GM12892 (cell line): ENCODE measurements around the gene GLTP.

Experiments used
- POLR2A ChIP-seq: IDR thresholded peaks from 2 replicates; pipeline ENCODE4 v1.6.1; 2011; ENCODE audit warnings: low read depth, low read length, control low read depth
- POLR2AphosphoS5 ChIP-seq: IDR thresholded peaks from 2 replicates; pipeline ENCODE4 v1.6.1; 2011; ENCODE audit warnings: low read depth, low read length, control low read depth

DNA sequence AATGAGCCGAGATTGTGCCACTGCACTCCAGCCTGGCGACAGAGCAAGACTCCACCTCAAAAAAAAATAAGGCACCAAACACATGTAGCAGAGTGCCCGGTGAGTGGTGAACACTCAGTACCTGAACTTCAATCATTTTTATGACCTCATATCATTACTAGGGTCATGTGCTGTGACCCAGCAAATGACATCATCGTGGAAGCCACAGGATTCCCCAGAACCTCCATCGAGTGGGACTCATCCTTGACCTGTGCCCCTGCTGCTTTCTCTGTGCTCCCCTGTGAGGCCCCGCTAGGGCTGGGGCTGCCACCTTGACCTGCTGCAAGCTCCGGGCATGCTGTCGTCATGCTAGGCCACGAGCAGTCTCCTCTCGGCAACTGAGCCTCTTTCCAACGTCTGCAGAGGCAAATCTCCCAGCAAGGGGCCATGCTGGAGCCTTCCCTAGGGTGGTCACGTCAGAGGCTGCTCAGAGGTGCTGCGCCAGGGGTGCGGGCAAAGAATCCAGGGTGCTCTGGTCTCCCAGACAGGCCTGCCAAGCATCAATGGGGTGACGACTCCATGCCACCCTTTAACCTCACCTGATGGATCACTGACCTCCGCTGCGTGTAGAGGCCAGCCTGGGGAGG, 18.5 kb downstream of the GLTP start:
- no peak for TF ChIP-seq POLR2AphosphoS5
- TF ChIP-seq POLR2A, result no peak
